Measurements from ENCODE around the gene EIF3K. TPM values are rescaled to one million over a fixed set of nuclear protein-coding genes. Genes with fewer than 3 reads are reported as not detected.
A peak's percentile ranks its signal among the peaks of the same experiment; 100 is the strongest.

EIF3K gene
- total RNA-seq, 4 donors from 2014 or later = 333 to 570 (median 446) TPM

DNA sequence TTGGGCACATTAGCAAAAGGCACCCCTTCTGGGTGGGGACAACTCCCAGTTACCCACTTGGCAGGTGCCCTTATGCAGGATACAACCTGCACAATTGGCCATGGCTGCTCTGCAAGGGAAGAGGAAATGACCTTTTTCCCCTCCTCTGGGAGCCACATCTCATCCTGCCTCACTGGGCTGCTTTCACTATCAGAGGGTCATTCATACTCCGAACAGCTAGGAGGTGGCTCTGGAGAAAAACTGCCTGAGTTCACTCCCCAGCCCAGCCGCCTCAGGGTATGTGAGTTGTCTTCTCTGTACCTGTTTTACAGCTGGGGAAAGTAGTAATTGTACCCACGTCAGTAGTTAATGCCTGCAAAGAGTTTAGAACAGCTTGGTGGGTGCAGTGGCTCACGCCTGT lies 21.4 kb downstream of the EIF3K start:
- H3K36me3 ChIP-seq = peaks cover 0 to 34% (median 23%) of the 10 kb centered on the region in 4 donors
- H3K27ac ChIP-seq (replicated peaks in 1 of 4) = peak overlapping the region; percentile 28 to 60 (median 42)
- no peak overlapping the region for H3K4me3 ChIP-seq
- WGBS = 78% methylated on average over 4 of the region's 4 CpGs
- DNase-seq (ENCODE audit: extremely low spot score) = no peak
- intact Hi-C loops (cut with DNase I) = no loop called here
- H3K4me1 ChIP-seq = peaks cover 16 to 23% (median 16%) of the 10 kb centered on the region in 4 donors
- H3K9me3 ChIP-seq = no peaks in the 10 kb centered on the region
- no peaks in the 10 kb centered on the region for H3K27me3 ChIP-seq
- TF ChIP-seq POLR2AphosphoS5 (IDR thresholded peaks at IDR 0.05) (peak; percentile 67 to 71), EP300 (IDR thresholded peaks at IDR 0.05) (no peak), POLR2A (IDR thresholded peaks at IDR 0.05; ENCODE audit: low read depth) (no peak)
- TF ChIP-seq, protein P1, sequence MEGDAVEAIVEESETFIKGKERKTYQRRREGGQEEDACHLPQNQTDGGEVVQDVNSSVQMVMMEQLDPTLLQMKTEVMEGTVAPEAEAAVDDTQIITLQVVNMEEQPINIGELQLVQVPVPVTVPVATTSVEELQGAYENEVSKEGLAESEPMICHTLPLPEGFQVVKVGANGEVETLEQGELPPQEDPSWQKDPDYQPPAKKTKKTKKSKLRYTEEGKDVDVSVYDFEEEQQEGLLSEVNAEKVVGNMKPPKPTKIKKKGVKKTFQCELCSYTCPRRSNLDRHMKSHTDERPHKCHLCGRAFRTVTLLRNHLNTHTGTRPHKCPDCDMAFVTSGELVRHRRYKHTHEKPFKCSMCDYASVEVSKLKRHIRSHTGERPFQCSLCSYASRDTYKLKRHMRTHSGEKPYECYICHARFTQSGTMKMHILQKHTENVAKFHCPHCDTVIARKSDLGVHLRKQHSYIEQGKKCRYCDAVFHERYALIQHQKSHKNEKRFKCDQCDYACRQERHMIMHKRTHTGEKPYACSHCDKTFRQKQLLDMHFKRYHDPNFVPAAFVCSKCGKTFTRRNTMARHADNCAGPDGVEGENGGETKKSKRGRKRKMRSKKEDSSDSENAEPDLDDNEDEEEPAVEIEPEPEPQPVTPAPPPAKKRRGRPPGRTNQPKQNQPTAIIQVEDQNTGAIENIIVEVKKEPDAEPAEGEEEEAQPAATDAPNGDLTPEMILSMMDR (IDR thresholded peaks at IDR 0.05) = no peak

DNA sequence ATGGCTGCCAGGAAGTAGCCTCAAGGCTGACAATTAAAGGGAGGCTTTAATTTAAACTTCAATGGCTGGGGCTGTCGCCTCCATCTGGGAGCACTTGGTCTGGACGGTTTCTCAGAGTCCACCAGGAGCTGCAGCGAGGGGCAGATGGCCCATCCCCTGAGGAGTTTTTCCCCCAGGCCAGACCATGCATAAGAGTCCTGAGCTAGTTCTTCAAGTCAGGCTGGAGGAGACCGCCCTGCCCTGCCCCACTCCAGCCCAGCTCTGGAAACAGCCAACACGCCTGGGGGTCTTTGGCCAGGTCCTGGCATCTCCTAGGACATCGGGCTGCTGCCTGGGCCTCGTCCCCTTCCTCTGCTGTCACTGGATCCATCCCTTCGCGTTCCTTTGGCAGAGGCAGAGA lies 23.2 kb downstream of the EIF3K start:
- Histone ChIP-seq H3K9me3 (no peaks in the 10 kb centered on the region), H3K27me3 (no peaks in the 10 kb centered on the region), H3K27ac (replicated peaks in 1 of 4) (no peak overlapping the region), H3K4me3 (no peak overlapping the region), H3K4me1 (peaks cover 8 to 22% (median 14%) of the 10 kb centered on the region in 4 donors), H3K36me3 (peaks cover 0 to 20% (median 7%) of the 10 kb centered on the region in 4 donors)
- TF ChIP-seq POLR2AphosphoS5 (IDR thresholded peaks at IDR 0.05) = no peak
- TF ChIP-seq POLR2A (IDR thresholded peaks at IDR 0.05; ENCODE audit: low read depth) = no peak
- no peak for TF ChIP-seq EP300 (IDR thresholded peaks at IDR 0.05)
- TF ChIP-seq, protein P1 (IDR thresholded peaks at IDR 0.05) = no peak
- WGBS = 95% methylated on average over 9 of the region's 9 CpGs
- intact Hi-C loops (cut with DNase I) = no loop called here
- DNase-seq (ENCODE audit: extremely low spot score) = no peak

DNA sequence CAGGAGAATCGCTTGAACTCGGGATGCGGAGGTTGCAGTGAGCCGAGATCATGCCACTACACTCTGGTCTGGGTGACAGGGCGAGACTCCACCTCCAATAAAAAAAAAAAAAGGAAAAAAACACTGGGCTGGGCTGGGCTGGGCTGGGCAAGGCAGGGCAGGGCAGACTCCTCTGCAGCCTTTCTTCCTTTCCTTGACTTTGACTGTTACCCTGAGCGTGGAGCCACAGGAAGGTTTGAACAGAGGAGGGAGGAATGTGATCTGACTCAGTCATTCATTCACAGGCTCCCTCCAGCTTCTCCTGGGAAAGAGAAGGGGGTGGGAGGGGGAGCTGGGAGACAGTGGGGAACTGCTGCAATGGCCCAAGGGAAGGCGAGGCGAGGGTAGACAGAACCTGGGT lies 25.7 kb downstream of the EIF3K start:
- Histone ChIP-seq H3K9me3 (no peaks in the 10 kb centered on the region), H3K27me3 (no peaks in the 10 kb centered on the region), H3K36me3 (peaks cover 0 to 8% (median under 1%) of the 10 kb centered on the region in 4 donors), H3K4me3 (no peak overlapping the region), H3K4me1 (peaks cover 11 to 21% (median 16%) of the 10 kb centered on the region in 4 donors), H3K27ac (replicated peaks in 1 of 4) (no peak overlapping the region)
- intact Hi-C loops (cut with DNase I) = loop anchor here (5.0 kb wide), 1 partner anchor 203 kb away; the partner anchor contains the start of gene HNRNPL
- TF ChIP-seq POLR2A (IDR thresholded peaks at IDR 0.05; ENCODE audit: low read depth) (no peak), POLR2AphosphoS5 (IDR thresholded peaks at IDR 0.05) (no peak)
- 93% methylated on average over 8 of the region's 8 CpGs for WGBS
- DNase-seq (ENCODE audit: extremely low spot score) = no peak

DNA sequence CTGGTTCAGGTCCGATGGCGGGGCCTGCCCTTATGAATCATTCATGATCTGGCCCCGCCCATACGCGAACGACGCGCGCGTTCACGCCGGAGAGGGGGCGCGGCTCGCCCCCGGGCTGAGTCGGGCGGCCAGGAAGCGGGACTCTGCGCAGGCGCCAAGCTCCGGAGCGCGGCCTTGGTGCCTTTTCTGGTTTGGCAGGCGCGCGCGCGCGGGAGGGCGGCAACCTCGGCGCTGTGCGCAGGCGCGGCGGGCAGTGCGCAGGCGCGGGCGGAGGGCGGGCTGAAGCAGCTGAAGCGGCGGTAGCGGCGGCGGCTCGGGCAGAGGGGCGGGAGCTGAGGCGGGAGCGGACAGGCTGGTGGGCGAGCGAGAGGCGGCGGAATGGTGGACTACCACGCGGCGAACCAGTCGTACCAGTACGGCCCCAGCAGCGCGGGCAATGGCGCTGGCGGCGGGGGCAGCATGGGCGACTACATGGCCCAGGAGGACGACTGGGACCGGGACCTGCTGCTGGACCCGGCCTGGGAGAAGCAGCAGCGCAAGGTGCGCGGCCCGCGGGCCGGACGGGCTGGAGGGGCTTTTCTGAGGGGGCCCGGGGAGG lies 28.5 kb downstream of the EIF3K start, which contains the start of gene ACTN4:
TSS of gene ACTN4 (plus strand) at position 282 of the 598 bp plus-strand sequence. CDS start at position 379, 97 bp downstream.
- peak within 1 kb of the TSS; percentile 97 to 100 (median 98) for H3K4me3 ChIP-seq
- no peaks in the 10 kb centered on the region for H3K36me3 ChIP-seq
- H3K4me1 ChIP-seq = peaks cover 33 to 41% (median 39%) of the 10 kb centered on the region in 4 donors
- no peaks in the 10 kb centered on the region for H3K27me3 ChIP-seq
- peak within 1 kb of the TSS; percentile 92 to 99 (median 98) for H3K27ac ChIP-seq (replicated peaks in 1 of 4)
- 0% methylated on average over 16 of the region's 77 CpGs for WGBS
- DNase-seq (ENCODE audit: extremely low spot score) = peak; percentile 99
- TF ChIP-seq EP300 (IDR thresholded peaks at IDR 0.05) (no peak), POLR2AphosphoS5 (IDR thresholded peaks at IDR 0.05) (peak; percentile 98 to 99), POLR2A (IDR thresholded peaks at IDR 0.05; ENCODE audit: low read depth) (peak; percentile 96)
- TF ChIP-seq, protein P1 (IDR thresholded peaks at IDR 0.05) = peak in 1 of 3 experiments; percentile 38
- no peaks in the 10 kb centered on the region for H3K9me3 ChIP-seq
- intact Hi-C loops (cut with DNase I) = loop anchor here (5.0 kb wide), 1 partner anchor 200 kb away; the partner anchor contains the start of gene HNRNPL

DNA sequence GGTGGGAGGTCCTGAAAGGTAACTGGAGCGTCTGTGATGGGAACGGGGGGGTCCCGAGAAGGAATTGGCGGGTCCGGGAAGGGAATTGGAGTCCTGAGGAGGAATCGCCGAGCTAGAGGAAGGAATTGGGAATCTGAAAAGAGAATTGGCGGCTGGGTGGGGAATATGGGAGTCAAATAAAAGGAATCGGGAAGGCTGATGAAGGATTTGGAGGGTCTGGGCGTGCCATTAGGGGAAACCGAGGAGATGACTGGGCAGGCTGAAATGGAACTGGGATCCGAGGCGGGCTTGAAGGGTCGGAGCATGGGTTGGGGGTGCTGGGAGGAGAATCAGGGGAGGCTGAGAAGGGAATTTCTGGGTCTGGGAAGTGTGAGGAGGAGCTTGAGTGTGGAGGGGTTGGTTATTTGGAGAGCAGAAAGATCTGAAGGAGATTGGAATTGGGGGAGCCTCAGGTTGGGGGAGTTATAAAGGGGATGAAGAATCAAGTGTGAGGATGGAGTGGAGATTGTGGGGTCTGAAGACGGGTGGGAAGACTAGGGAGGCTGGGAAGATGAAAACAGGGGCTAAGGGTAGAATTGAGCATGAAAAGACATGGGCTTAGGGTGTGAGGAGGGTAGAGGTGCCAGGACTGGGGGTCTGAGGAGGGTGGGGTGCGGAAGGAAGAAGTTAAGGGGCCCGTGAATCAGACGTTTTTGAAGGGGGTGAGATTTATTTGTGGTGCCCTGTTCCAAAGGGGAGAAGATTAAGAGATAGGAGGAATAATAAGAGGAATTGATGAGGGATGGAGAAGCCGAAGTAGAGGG lies 29.2 kb downstream of the EIF3K start:
- TF ChIP-seq POLR2AphosphoS5 (IDR thresholded peaks at IDR 0.05) = no peak
- no peak for TF ChIP-seq POLR2A (IDR thresholded peaks at IDR 0.05; ENCODE audit: low read depth)
- TF ChIP-seq, protein P1 (IDR thresholded peaks at IDR 0.05) = no peak
- no peak for TF ChIP-seq EP300 (IDR thresholded peaks at IDR 0.05)
- peak overlapping the region; percentile 92 to 99 (median 98) for H3K27ac ChIP-seq (replicated peaks in 1 of 4)
- under 1% methylated on average over 19 of the region's 19 CpGs for WGBS
- H3K4me3 ChIP-seq = peak overlapping the region; percentile 97 to 100 (median 98)
- intact Hi-C loops (cut with DNase I) = loop anchor here (5.0 kb wide), 1 partner anchor 199 kb away; the partner anchor contains the start of gene HNRNPL
- H3K9me3 ChIP-seq = no peaks in the 10 kb centered on the region
- DNase-seq (ENCODE audit: extremely low spot score) = no peak
- H3K4me1 ChIP-seq = peaks cover 40 to 48% (median 46%) of the 10 kb centered on the region in 4 donors
- H3K36me3 ChIP-seq = no peaks in the 10 kb centered on the region
- H3K27me3 ChIP-seq = no peaks in the 10 kb centered on the region

All from esophagus muscularis mucosa (tissue), 4 donors.